Thyroid gland (tissue), 4 donors: ENCODE measurements around the gene IQGAP2.

Experiments used
- POLR2A ChIP-seq, 2 donors: fragments of 450-650 bp; IDR thresholded peaks; one replicate each; pipeline ENCODE4 v1.6.1; 2017; ENCODE audit warnings: antibody characterized with exemption in 2 of 2, mild to moderate bottlenecking in 2 of 2, moderate library complexity in 1 of 2
- TF ChIP-seq, protein P1 (sequence below), 6 experiments: fragments of 200-600 bp in 3 of 6; fragments of 450-650 bp in 3 of 6; sonication (generic) in 3 of 6; IDR thresholded peaks; one replicate each; pipeline ENCODE4 v1.5.1; 2016 to 2019; ENCODE audit warnings: antibody characterized with exemption in 6 of 6, mild to moderate bottlenecking in 2 of 6, inconsistent platforms in 1 of 6, moderate library complexity in 1 of 6

DNA sequence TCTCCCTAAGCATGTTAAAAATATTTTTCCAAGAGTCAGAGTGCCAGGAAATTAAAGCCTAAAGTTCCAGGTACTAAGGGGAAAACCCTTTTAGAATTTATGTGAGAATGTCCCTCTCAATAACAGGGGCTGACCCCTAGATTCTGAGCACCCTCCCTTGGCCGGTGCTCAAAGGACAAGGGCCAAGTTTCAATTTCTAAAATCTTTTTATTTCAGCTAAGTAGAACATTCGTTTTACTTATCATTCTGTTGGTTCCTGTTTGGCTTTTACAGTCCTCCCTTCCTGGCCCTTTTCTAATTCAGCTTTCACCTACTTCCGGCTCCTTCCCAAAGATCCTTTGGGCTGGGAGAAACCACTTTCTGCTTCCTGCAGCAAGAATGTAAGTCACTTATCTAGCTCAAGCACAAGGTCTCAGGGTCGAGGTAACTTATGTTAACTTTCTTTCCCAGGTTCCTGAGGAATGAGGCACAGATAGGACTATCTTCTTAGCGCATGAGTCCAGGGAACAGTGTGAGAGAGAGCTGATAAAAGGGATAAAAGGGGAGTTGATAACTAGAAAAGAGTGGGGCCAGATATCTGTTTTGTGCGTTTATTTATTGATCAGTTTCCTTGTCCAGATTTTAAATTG is 254.7 kb downstream of the IQGAP2 start:
- TF ChIP-seq, protein P1, sequence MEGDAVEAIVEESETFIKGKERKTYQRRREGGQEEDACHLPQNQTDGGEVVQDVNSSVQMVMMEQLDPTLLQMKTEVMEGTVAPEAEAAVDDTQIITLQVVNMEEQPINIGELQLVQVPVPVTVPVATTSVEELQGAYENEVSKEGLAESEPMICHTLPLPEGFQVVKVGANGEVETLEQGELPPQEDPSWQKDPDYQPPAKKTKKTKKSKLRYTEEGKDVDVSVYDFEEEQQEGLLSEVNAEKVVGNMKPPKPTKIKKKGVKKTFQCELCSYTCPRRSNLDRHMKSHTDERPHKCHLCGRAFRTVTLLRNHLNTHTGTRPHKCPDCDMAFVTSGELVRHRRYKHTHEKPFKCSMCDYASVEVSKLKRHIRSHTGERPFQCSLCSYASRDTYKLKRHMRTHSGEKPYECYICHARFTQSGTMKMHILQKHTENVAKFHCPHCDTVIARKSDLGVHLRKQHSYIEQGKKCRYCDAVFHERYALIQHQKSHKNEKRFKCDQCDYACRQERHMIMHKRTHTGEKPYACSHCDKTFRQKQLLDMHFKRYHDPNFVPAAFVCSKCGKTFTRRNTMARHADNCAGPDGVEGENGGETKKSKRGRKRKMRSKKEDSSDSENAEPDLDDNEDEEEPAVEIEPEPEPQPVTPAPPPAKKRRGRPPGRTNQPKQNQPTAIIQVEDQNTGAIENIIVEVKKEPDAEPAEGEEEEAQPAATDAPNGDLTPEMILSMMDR (IDR thresholded peaks at IDR 0.05) = no peak
- no peak for TF ChIP-seq POLR2A (IDR thresholded peaks at IDR 0.05)
